Non-pigmented ciliary epithelial cell (primary cell): ENCODE results near the gene GCSH.

Experiments
- DNase-seq: peaks from one replicate; pipeline ENCODE4 v3.0.0-alpha.2; 2010; ENCODE audit warnings: low read depth

Gene GCSH

GRCh38 chr16:81101702-81102101, 5.5 kb upstream of the GCSH start:
- DNase-seq = no peak

- no peak for DNase-seq
Measured at GRCh38 chr16:81099958-81100357, 3.8 kb upstream of the GCSH start.

GRCh38 chr16:81097230-81097629, 1.0 kb upstream of the GCSH start:
- DNase-seq = no peak

- DNase-seq = no peak
Measured at GRCh38 chr16:81096715-81097208, 567 bp upstream of the GCSH start.

DNA sequence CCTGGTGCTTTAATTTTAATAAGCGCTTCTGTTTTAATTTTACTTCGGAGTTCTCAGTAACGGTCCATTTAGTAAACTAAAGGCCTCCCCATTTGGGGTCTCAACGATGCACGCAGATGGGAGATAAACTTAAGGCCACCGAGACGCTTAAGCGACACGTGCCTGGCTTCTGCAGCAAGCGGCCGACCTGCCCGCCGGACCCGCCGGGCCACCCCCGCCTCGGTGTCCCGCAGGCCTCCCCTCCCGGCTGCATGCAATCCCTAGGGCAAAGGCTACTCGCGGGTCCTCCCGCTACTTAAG, 592 bp downstream of the GCSH start:
- DNase-seq = no peak

GRCh38 chr16:81094771-81095251, 1.4 kb downstream of the GCSH start:
- no peak for DNase-seq

DNA sequence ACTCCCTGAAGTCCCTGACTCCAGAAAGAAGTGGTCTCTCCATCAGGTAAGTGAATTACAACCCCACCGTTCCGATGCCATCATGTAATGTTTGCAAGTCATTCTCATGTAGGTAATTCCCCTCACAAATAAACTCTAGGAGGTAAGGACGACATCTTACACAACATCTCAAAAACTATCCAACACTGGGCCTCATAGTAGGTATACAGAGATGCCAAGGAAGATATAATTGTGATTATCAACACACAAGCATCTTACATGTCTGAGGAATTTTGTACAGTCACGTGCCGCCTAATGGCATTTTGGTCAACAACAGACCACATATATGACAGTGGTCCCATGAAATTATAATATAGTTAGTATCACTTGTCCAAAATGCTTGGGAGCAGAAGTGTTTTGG, 7.4 kb downstream of the GCSH start:
- DNase-seq = no peak

GRCh38 chr16:81081014-81081413, 15.2 kb downstream of the GCSH start:
- no peak for DNase-seq

- no peak for DNase-seq
Measured at GRCh38 chr16:81080233-81080632, 16.0 kb downstream of the GCSH start.

GRCh38 chr16:81077076-81077940, 18.9 kb downstream of the GCSH start, which contains the start of gene C16orf46:
Gene C16orf46, minus strand, starts transcription at chr16:81077238. Its CDS starts 13,283 bp downstream, at chr16:81063955.
- DNase-seq = peak; percentile 76

DNA sequence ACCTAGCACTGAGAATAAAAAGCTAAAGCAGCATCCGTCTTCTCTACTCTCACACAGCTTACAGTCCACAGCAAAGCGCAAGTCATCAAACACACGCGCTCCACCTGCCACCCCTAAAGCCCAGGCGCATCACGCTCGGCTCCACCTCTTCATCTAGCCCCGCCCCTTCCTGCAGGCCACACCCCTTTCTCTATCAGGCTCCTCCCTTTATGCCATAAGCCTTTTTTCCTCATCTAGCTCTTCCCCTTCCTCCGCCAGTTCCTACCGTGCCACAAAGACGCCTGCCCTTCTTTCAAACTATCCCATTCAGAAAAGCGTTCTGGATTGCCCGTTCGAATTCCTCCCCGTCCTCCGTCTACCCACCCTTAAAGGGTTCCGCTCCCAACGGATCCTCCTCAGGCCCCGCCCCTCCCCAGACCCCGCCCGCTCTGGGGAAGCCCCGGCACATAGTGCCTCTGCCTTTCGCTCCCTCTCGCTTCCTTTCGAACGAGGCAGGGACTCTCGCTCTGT, 19.6 kb downstream of the GCSH start:
- DNase-seq = peak; percentile 41

GRCh38 chr16:81073560-81074330, 22.4 kb downstream of the GCSH start:
- DNase-seq = no peak

GRCh38 chr16:81071805-81072204, 24.4 kb downstream of the GCSH start:
- DNase-seq = no peak

DNA sequence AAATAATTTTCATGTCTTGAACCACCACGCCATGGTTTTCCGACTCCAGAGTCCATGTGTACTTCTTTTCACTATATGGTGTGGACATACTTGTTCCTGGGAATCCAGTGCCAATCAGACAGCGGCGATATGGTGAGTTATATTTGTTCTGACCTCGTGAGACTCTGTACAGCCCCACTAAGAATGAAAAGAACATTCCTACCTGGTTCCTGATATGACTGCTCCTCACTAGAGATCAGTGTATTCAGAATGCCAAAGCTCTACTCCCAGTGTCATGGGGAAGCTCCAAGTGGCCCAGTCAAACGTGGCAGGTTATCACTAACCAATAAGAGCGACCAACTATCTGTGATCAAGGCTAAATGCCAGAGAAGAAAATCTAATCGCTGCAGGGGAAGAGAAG, 25.2 kb downstream of the GCSH start:
- no peak for DNase-seq

DNA sequence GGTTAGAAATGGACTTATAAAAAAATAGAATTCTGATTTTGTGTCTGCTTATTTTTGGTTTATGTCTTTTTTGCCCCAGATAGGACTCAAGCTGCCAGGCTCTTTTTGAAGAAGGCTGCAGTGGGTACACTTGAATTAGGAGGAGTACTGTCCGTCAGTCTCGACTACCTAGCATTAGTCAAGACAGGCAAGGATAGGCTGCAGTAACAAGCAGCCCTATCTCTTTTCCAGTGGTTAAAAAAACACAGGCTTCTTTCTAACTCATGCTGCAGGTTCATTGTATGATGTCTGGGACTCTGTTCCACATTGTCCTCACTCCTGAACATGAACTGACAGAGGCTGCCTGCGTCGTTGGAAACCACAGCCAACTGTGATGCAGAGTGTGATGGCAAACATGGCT, 27.1 kb downstream of the GCSH start:
- DNase-seq = no peak

GRCh38 chr16:81067166-81067565, 29.0 kb downstream of the GCSH start:
- DNase-seq = no peak

GRCh38 chr16:81066681-81067080, 29.5 kb downstream of the GCSH start:
- no peak for DNase-seq

- DNase-seq = no peak
Measured at GRCh38 chr16:81061871-81062608, 34.2 kb downstream of the GCSH start.

DNA sequence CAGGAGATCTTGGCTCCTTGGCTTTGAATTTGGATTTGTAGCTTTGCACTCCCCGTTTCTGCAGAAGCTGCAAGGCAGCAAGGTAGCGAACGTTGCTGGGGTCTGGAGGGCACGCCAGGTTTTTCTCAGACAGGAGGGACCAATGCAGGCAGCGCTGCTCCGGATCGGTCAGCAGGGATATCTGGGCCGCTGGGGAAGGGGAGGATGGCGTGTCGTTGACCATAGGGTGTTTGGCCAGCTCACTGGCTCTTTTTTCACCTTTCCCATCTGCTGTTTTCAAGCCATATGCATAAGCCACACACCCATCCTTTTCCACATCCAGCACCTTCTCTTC, 34.9 kb downstream of the GCSH start:
- DNase-seq = no peak

GRCh38 chr16:81060576-81061306, 35.5 kb downstream of the GCSH start:
- DNase-seq = no peak

- no peak for DNase-seq
Measured at GRCh38 chr16:81053761-81054160, 42.4 kb downstream of the GCSH start.

- no peak for DNase-seq
Measured at GRCh38 chr16:81042821-81043220, 53.4 kb downstream of the GCSH start.
